ENCODE data around the gene NR0B2.

NR0B2 gene

DNA sequence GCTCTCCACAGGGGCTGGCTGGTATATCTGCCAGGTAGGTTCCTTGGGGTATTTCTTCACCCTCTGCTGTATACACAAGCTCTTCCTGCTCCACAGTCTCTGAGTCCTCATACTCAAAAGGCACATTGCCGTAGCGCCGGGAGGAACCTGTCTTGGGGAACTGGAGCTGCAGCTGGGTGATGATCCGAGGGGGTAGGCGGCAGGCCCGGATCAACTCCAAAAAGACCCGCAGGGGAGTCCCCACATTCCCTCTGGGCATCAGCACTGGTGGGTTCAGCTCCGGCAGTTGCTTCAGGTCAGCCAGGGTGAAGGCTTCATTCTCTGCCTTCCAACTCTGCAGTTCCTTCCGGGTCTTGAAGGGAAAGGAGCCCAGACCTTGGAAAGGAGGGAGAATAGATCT, 16.4 kb downstream of the NR0B2 start:
- TF ChIP-seq, protein P1, sequence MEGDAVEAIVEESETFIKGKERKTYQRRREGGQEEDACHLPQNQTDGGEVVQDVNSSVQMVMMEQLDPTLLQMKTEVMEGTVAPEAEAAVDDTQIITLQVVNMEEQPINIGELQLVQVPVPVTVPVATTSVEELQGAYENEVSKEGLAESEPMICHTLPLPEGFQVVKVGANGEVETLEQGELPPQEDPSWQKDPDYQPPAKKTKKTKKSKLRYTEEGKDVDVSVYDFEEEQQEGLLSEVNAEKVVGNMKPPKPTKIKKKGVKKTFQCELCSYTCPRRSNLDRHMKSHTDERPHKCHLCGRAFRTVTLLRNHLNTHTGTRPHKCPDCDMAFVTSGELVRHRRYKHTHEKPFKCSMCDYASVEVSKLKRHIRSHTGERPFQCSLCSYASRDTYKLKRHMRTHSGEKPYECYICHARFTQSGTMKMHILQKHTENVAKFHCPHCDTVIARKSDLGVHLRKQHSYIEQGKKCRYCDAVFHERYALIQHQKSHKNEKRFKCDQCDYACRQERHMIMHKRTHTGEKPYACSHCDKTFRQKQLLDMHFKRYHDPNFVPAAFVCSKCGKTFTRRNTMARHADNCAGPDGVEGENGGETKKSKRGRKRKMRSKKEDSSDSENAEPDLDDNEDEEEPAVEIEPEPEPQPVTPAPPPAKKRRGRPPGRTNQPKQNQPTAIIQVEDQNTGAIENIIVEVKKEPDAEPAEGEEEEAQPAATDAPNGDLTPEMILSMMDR (IDR thresholded peaks at IDR 0.05; ENCODE audit: borderline replicate concordance, control extremely low read depth, extremely low read depth, insufficient read depth, missing control alignments) = no peak
- DNase-seq (ENCODE audit: low spot score) = no peak
- in situ Hi-C loops (cut with MboI; ENCODE audit: low sequenced_read_pairs, unreplicated experiment) = no loop called here

DNA sequence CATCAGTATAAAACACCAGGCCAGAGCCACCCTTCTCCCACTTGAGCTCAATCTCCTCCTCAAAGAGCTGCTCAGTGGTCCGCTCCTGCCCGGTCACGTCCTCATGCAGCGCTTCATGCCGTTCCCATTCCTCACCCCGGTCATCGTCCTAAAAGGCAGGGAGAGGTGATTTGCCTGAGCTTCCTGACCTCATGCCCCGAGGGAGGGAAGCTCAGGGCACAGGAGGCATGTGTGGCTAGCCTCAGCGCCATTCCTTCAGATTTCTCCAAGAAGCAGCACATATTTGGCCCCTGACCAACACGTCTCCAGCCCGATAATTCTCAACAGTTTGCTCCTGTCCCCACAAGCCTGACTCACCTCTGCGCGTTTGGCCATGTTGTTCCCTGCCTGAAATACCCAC, 19.5 kb downstream of the NR0B2 start:
- no peak for DNase-seq (ENCODE audit: low spot score)
- in situ Hi-C loops (cut with MboI; ENCODE audit: low sequenced_read_pairs, unreplicated experiment) = no loop called here
- TF ChIP-seq, protein P1 (IDR thresholded peaks at IDR 0.05; ENCODE audit: borderline replicate concordance, control extremely low read depth, extremely low read depth, insufficient read depth, missing control alignments) = no peak

DNA sequence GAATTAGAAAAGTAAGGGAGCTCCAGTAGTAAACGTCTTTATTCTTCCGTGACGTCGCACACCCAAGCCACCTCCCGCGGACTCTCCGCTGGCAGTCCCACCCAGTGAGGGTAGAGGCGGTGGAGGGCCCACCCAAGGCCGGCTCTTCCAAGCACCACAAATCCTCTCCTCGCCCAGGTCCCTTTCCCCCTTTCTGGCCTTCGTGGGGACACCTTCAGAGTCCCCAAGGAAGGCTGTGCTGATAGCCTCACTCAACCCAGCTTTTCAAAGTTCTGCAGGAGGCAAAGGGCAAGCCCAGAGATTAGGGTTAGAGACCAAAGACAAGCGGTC, 23.3 kb downstream of the NR0B2 start:
- TF ChIP-seq, protein P1 (IDR thresholded peaks at IDR 0.05; ENCODE audit: borderline replicate concordance, control extremely low read depth, extremely low read depth, insufficient read depth, missing control alignments) = no peak
- in situ Hi-C loops (cut with MboI; ENCODE audit: low sequenced_read_pairs, unreplicated experiment) = no loop called here
- DNase-seq (ENCODE audit: low spot score) = no peak

DNA sequence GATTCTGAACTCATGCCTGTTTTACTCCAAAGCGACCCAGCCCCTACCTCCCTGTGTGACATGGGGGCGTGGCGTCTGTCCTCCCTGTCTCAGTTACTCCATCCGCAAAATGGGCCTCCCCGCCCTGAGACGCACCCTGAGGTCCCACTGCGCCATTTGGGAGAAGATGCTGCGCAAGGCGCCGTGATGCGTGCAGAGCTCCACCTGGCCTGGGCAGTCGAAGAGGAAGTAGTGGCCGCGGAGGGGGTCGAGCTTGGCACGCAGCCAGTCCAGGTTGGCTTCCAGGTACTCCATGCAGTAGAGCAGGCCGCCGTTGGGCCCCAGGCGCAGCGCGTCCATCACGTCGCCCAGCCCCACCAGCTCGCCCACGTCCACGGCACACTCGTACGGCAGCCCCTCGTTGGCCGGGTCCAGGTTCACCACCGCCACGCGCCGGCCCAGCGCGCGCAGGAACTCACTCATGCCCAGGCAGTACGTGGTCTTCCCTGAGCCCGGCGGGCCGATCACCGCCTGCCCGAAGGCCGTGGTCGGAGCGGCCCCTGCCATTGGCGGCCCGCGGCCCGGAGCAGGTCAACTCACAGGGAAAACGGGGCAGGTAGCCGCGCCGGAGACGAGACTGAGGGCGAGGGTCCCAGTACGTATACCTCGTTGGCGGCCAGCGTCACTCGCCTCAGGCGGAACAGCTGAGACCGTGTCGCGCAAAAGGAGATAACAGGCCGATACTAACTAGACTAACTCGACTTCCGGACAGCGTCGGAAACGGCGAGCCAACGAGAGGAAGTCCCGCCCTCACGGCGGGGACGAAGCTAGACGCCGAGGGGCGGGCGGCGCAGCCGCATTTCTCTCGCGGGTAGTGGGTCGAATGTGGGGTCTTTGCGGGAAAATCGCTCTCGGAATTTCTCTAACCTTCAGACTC, 24.0 kb downstream of the NR0B2 start, which contains the start of gene GPN2:
Gene GPN2, minus strand, starts transcription at position 733 of the 916 bp plus-strand sequence. Its CDS starts 187 bp downstream, at position 546.
- TF ChIP-seq, protein P1 (IDR thresholded peaks at IDR 0.05; ENCODE audit: borderline replicate concordance, control extremely low read depth, extremely low read depth, insufficient read depth, missing control alignments) = no peak
- in situ Hi-C loops (cut with MboI; ENCODE audit: low sequenced_read_pairs, unreplicated experiment) = no loop called here
- peak; percentile 96 for DNase-seq (ENCODE audit: low spot score)

DNA sequence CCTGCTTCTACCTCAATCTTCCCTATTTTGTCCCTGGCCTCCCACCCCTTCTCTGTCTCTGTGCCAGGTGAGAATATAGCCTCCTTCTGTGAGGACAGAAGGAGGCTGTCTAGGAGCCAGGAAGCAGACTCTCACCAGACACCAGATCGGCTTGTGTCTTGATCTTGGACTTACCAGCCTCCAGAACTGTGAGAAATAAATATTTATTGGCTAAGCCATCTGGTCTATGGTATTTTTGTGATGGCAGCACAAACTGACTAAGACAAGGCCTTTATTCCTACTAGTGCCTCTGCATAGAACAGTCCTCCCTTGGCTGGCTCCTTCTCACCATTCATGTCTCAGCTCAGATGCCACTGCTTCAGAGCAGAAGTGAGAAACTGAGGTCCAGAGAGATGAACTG, 25.5 kb downstream of the NR0B2 start:
- in situ Hi-C loops (cut with MboI; ENCODE audit: low sequenced_read_pairs, unreplicated experiment) = no loop called here
- TF ChIP-seq, protein P1 (IDR thresholded peaks at IDR 0.05; ENCODE audit: borderline replicate concordance, control extremely low read depth, extremely low read depth, insufficient read depth, missing control alignments) = no peak
- DNase-seq (ENCODE audit: low spot score) = no peak

DNA sequence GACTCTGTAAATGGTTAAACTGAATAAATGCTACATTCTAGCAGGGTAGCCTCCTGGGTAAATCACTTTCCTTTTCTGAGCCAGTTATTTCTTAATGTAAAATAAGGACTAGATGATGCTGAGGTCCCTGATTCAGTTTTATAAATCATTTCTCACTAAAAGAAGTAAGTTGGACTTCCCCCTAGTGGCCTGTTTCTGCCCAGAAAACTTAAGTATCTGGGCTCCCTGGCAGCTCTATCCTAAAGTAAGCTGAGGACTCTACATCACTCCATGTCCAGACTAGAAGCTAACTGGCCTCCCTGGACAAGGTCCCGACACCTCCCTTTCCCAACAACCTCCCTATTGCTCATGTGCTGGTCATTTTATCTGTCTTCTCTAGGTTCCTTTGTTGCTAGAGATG, 26.6 kb downstream of the NR0B2 start:
- DNase-seq (ENCODE audit: low spot score) = no peak
- in situ Hi-C loops (cut with MboI; ENCODE audit: low sequenced_read_pairs, unreplicated experiment) = no loop called here
- TF ChIP-seq, protein P1 (IDR thresholded peaks at IDR 0.05; ENCODE audit: borderline replicate concordance, control extremely low read depth, extremely low read depth, insufficient read depth, missing control alignments) = peak; percentile 24
